GM12878 (cell line): ENCODE results near the gene UBR2.

ENCODE experiments used
- CHD2 ChIP-seq: IDR thresholded peaks from 2 replicates; pipeline ENCODE4 v1.6.1; 2011; ENCODE audit warnings: low read depth, low read length, improper control_type of control experiment, borderline replicate concordance
- RCOR1 ChIP-seq: conservative IDR thresholded peaks from 2 replicates; pipeline ENCODE4 v1.6.1; 2012; ENCODE audit warnings: low read depth, low read length, improper control_type of control experiment
- ZBTB40 ChIP-seq: fragments of 450-650 bp; IDR thresholded peaks from 2 replicates; pipeline ENCODE4 v1.6.1; 2016; ENCODE audit warnings: mild to moderate bottlenecking, moderate library complexity, borderline replicate concordance

- TF ChIP-seq CHD2: no peak
- TF ChIP-seq RCOR1: no peak
- TF ChIP-seq ZBTB40: no peak
Measured at GRCh38 chr6:42530296-42530695, 33.5 kb upstream of the UBR2 start.
